ENCODE results near the gene MAFF.

Gene MAFF

GRCh38 chr22:38248280-38248679 lies 46.5 kb downstream of the MAFF start:
- DNase-seq (ENCODE audit: low read depth) = no peak

- no peak for DNase-seq (ENCODE audit: low read depth)
Observed at GRCh38 chr22:38249301-38249700, 47.5 kb downstream of the MAFF start.

GRCh38 chr22:38249803-38250642 lies 48.2 kb downstream of the MAFF start:
- no peak for DNase-seq (ENCODE audit: low read depth)

- no peak for DNase-seq (ENCODE audit: low read depth)
Observed at GRCh38 chr22:38250643-38251340, 49.0 kb downstream of the MAFF start.

- no peak for DNase-seq (ENCODE audit: low read depth)
Observed at GRCh38 chr22:38251341-38251692, 49.5 kb downstream of the MAFF start.

- no peak for DNase-seq (ENCODE audit: low read depth)
Observed at GRCh38 chr22:38255697-38256096, 53.9 kb downstream of the MAFF start.

GRCh38 chr22:38257181-38257580 lies 55.4 kb downstream of the MAFF start:
- DNase-seq (ENCODE audit: low read depth) = no peak

GRCh38 chr22:38257650-38258250 lies 56.0 kb downstream of the MAFF start:
- no peak for DNase-seq (ENCODE audit: low read depth)

- DNase-seq (ENCODE audit: low read depth) = no peak
Observed at GRCh38 chr22:38258895-38259294, 57.1 kb downstream of the MAFF start.

- DNase-seq (ENCODE audit: low read depth) = no peak
Observed at GRCh38 chr22:38259370-38259769, 57.6 kb downstream of the MAFF start.

GRCh38 chr22:38260761-38261681 lies 59.2 kb downstream of the MAFF start:
- DNase-seq (ENCODE audit: low read depth) = no peak

- DNase-seq (ENCODE audit: low read depth) = peak; percentile 8
Observed at GRCh38 chr22:38262051-38262795, 60.4 kb downstream of the MAFF start.

- DNase-seq (ENCODE audit: low read depth) = no peak
Observed at GRCh38 chr22:38264322-38264843, 62.6 kb downstream of the MAFF start.
